Lower leg skin (tissue), 4 donors: Measurements from ENCODE around the gene PGAP3. TPM values are rescaled to one million over a fixed set of nuclear protein-coding genes. Genes with fewer than 3 reads are reported as not detected.
A peak's percentile ranks its signal among the peaks of the same experiment; 100 is the strongest.

Experiments
- DNase-seq, 2 donors: peaks; one replicate each; pipeline ENCODE4 v3.0.0-alpha.2; 2019; ENCODE audit warnings: low spot score in 2 of 2
- H3K4me3 ChIP-seq: fragments of 200-600 bp; sonication (generic); 2 replicates; pipeline ENCODE4 v1.5.1; 2017; ENCODE audit warnings: mild to moderate bottlenecking, low read depth; ENCODE audit not compliant: poor library complexity, severe bottlenecking
- CTCF ChIP-seq, 3 donors: fragments of 450-650 bp; IDR thresholded peaks; one replicate each; pipeline ENCODE4 v1.5.1; 2016; ENCODE audit warnings: antibody characterized with exemption in 3 of 3, mild to moderate bottlenecking in 3 of 3, moderate library complexity in 2 of 3
- POLR2A ChIP-seq, 2 donors: fragments of 450-650 bp; IDR thresholded peaks; one replicate each; pipeline ENCODE4 v1.6.1; 2016 to 2017; ENCODE audit warnings: antibody characterized with exemption in 2 of 2, mild to moderate bottlenecking in 1 of 2, moderate library complexity in 1 of 2
- WGBS, 2 donors: methylation state at CpG; one replicate each; pipeline ENCODE4 v1.1.5; 2018; 5-methylcytosine and 5-hydroxymethylcytosine counted together
- intact Hi-C: fragments of 100-400 bp; cut with DNase I; formaldehyde crosslinking; loops from one replicate; pipeline ENCODE4 v1.15.0; 2023; ENCODE audit warnings: low total_unique reads
- total RNA-seq, 4 donors: library from RNA; depleted of rRNA; stranded (reverse); fragments of >200 nt; gene quantifications; one replicate each; pipeline ENCODE4 v1.1.0, GENCODE V29; 2016

Gene PGAP3
- total RNA-seq, 4 donors from 2014 or later, result 24.2 to 41.4 (median 28.8) TPM

GRCh38 chr17:39694593-39694992, 6.7 kb upstream of the PGAP3 start:
- DNase-seq, result no peak
- intact Hi-C loops, result no loop called here
- no peak overlapping the region for H3K4me3 ChIP-seq
- TF ChIP-seq CTCF (IDR thresholded peaks at IDR 0.05) (no peak), POLR2A (IDR thresholded peaks at IDR 0.05) (no peak)
- 86 to 88% methylated on average over 5 of the region's 5 CpGs for WGBS, 2 donors

- no peak overlapping the region for H3K4me3 ChIP-seq
- intact Hi-C loops, result no loop called here
- TF ChIP-seq POLR2A (IDR thresholded peaks at IDR 0.05) (no peak), CTCF (IDR thresholded peaks at IDR 0.05) (no peak)
- WGBS, 2 donors, result 51 to 53% methylated on average over 3 of the region's 3 CpGs
- DNase-seq, result no peak
These were observed 1.1 kb upstream of the PGAP3 start for GRCh38 chr17:39688945-39689344.

- no peak for DNase-seq
- TF ChIP-seq CTCF (IDR thresholded peaks at IDR 0.05) (no peak), POLR2A (IDR thresholded peaks at IDR 0.05) (no peak)
- peak overlapping the region; percentile 50 for H3K4me3 ChIP-seq
- WGBS, 2 donors, result 20 to 27% methylated on average over 6 of the region's 6 CpGs
- intact Hi-C loops, result no loop called here
These were observed 598 bp upstream of the PGAP3 start for GRCh38 chr17:39688475-39688835.

GRCh38 chr17:39687101-39687545, 734 bp downstream of the PGAP3 start:
- 63 to 64% methylated on average over 6 of the region's 6 CpGs for WGBS, 2 donors
- intact Hi-C loops, result no loop called here

GRCh38 chr17:39684369-39685192, 3.3 kb downstream of the PGAP3 start:
- H3K4me3 ChIP-seq, result no peak overlapping the region
- no peak for DNase-seq
- WGBS, 2 donors, result 91 to 96% methylated on average over 12 of the region's 12 CpGs
- TF ChIP-seq CTCF (IDR thresholded peaks at IDR 0.05), result no peak
- no peak for TF ChIP-seq POLR2A (IDR thresholded peaks at IDR 0.05)
- intact Hi-C loops, result no loop called here

More at GRCh38 chr17:39687101-39687545, 734 bp downstream of the PGAP3 start:
- H3K4me3 ChIP-seq, result no peak overlapping the region
- TF ChIP-seq CTCF (IDR thresholded peaks at IDR 0.05), result no peak
- TF ChIP-seq POLR2A (IDR thresholded peaks at IDR 0.05), result no peak
- DNase-seq, result no peak
